HL-60 (cell line): ENCODE results near the gene NMNAT3.

Experiments
- GABPA ChIP-seq: IDR thresholded peaks from 2 replicates; pipeline ENCODE4 v1.6.1; 2012; ENCODE audit warnings: low read depth
- TF ChIP-seq, protein P1 (sequence below): IDR thresholded peaks from one replicate; pipeline ENCODE4 v1.5.1; 2011; ENCODE audit warnings: low read length, control low read depth, inconsistent platforms; ENCODE audit not compliant: insufficient read depth

DNA sequence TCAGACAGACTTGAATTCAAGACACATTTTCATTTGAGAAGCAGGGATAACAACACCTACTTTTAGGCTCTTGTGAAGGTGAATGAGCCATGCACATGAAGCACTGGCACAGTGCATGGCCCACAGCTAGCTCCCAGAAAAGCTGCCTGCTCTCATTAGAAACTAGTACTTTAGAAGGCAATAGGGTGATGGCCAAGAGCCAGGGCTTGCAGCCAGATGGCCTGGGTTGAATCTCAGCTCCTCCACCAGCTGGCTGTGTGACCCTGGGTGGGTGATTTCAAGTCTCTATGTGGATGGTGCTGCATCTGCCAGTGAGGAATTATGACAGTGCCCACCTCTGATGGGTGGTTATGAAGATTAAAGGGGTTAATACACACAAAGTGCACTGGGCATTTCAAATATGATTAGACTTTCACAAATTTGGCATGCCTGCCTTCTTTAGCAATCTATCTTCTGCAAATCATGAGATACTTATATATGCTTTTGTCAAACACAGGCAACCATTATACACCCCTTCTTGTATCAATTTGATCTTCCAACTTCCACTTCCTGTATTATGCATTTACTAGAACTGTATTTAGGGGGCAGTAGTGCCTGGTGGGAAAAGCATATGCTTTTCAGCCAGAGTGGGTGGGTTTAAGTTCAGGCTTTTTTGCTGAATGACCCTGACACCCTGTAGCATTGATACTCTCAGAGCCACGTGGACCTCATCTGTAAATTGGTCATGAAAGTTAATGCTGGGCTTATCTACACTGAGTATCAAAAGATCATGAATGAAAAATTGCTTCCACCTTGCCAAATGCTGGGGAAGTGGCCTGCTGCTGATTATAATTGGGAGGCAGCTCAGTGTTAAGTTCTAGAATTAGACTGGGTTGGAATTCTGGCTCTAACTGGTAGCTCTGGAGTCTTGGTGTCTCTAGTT, 103.5 kb downstream of the NMNAT3 start:
- TF ChIP-seq, protein P1, sequence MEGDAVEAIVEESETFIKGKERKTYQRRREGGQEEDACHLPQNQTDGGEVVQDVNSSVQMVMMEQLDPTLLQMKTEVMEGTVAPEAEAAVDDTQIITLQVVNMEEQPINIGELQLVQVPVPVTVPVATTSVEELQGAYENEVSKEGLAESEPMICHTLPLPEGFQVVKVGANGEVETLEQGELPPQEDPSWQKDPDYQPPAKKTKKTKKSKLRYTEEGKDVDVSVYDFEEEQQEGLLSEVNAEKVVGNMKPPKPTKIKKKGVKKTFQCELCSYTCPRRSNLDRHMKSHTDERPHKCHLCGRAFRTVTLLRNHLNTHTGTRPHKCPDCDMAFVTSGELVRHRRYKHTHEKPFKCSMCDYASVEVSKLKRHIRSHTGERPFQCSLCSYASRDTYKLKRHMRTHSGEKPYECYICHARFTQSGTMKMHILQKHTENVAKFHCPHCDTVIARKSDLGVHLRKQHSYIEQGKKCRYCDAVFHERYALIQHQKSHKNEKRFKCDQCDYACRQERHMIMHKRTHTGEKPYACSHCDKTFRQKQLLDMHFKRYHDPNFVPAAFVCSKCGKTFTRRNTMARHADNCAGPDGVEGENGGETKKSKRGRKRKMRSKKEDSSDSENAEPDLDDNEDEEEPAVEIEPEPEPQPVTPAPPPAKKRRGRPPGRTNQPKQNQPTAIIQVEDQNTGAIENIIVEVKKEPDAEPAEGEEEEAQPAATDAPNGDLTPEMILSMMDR: no peak
- no peak for TF ChIP-seq GABPA
